HG02763 (cell line): Measurements from ENCODE around the gene SP4.
A peak's percentile ranks its signal among the peaks of the same experiment; 100 is the strongest.

Source experiments
- ATAC-seq: cut with Tn5 transposase; IDR thresholded peaks from one replicate; pipeline ENCODE4 v1.9.1; 2021; ENCODE audit warnings: mild to moderate bottlenecking, moderate library complexity; ENCODE audit not compliant: unreplicated experiment

The SP4 gene

DNA sequence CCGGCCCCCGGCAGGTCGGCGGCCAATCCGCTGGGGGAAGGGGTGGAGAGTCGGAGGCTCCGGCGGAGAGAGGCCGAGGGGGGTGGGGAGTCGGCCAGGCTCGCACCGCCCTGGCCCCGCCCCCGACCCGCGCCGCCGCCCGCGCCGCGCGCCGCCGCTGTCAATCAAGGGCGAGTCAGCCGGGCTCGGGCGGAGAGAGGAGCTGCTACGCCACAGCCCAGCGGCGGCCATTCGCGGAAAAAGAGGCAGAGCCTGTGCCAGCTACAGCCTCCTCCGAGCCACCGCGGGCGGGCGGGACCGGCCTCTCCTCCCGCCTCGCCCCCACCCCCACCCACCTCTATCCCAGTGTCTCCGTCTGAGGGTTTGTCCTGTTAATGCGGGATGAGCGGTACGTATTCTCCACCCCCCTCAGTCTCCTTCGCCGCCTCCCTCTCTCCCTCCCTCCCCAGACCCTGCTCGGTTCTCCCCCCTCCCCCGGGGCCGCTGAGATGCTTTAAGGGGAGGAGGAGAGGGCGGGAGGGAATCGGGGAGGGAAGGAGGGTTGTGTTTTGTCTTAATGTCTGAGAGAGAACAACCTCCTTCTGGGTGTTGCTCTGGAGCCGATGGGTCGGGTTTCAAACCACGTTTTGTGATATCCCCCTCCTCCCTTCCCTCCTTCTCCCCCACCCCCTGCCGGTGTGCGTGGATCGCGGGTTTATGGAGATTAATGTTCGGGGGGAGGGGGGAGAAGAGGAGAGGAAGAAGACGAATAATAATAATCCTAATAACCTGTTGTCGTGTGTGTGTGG is at the start of gene SP4:
SP4 (plus strand) TSS at position 213 of the 788 bp plus-strand sequence; CDS start at position 382, 169 bp downstream.
- ATAC-seq: peak; percentile 59

- ATAC-seq: peak; percentile 80
These were observed 44.4 kb upstream of the SP4 start for GRCh38 chr7:21383227-21384220.

DNA sequence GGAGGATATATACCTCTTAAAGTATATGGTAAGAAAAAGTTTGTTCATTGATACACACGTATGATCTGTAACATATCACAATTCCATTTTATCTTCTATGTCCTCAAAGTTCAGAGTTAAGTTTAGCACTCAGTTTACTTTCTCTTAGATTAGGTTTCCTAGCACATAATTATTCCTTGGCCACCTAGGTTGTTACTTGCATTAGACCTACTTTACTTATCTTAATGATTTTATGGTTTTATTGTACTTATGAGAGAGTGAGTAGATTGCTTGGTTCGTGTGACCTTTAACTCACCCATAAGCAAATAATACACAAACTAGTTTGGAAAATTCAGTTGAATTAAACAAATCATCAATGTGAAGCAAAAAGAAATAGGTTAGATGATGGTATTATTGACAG is 33.9 kb upstream of the SP4 start:
- no peak for ATAC-seq

- no peak for ATAC-seq
These were observed 25.9 kb upstream of the SP4 start for GRCh38 chr7:21401944-21402343.

DNA sequence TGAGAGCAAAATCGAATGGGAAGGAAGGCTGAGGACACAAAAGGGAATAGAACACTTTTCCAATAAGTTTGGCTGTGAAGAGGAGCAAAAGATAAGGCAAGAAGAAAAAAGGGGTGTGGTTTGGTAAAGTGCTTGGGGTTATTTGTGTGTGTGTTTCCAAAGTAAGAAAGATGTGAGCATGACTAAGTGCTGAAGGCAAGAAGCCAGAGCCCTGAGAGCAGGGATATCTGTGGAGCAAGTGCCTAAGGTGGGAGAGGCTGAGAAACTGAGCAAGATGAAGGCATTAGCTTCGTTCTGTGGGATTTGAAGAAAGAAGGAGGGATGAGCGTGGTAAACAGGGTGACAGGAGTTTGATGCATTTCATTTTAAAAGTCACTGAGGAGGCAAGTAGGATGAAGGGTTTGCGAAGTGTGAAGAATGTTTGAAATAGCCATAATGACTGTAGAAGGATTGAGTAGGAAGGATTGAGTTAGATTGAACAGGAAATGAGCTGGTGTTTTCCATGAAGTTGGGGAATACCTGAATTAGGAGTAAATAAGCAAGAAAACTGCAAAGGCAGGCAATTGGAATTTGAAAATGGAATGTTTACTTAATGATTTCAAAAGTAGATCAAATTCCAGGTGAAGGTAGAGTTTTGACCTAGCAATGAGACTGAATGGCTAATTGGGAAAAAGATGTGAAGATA is 19.9 kb upstream of the SP4 start:
- no peak for ATAC-seq

- no peak for ATAC-seq
These were observed 19.4 kb upstream of the SP4 start for GRCh38 chr7:21408481-21408820.

- ATAC-seq: peak; percentile 76
These were observed 15.5 kb upstream of the SP4 start for GRCh38 chr7:21412410-21412851.

GRCh38 chr7:21412957-21413356 is 14.9 kb upstream of the SP4 start:
- ATAC-seq: no peak

GRCh38 chr7:21413502-21413901 is 14.4 kb upstream of the SP4 start:
- ATAC-seq: no peak

GRCh38 chr7:21414795-21415393 is 13.0 kb upstream of the SP4 start:
- no peak for ATAC-seq

GRCh38 chr7:21417647-21418046 is 10.2 kb upstream of the SP4 start:
- ATAC-seq: no peak

DNA sequence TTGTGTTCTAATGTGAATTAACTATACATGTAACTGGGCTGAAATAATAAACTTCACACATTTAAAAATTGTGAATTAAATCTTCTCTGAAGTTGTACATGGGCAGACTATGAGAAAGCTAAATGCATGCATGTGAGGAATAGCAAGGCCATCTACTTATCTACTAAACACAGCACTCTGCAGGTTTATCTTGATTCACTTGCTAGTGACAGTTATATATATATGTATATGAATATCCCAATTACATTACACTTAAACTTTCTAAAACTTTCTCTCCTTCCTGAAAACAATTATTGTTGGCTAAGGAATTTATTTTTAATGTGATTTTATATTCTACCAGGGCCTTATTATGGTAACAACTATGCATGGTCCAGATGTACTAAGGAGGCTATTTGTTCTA is 5.1 kb upstream of the SP4 start:
- ATAC-seq: no peak

- no peak for ATAC-seq
These were observed 2.6 kb upstream of the SP4 start for GRCh38 chr7:21425290-21425689.

- ATAC-seq: no peak
These were observed 1.3 kb upstream of the SP4 start for GRCh38 chr7:21426286-21427181.

- ATAC-seq: peak; percentile 79
These were observed 557 bp upstream of the SP4 start for GRCh38 chr7:21427182-21427870.

GRCh38 chr7:21428659-21428941 is 717 bp downstream of the SP4 start:
- ATAC-seq: no peak

- ATAC-seq: no peak
These were observed 1.1 kb downstream of the SP4 start for GRCh38 chr7:21429021-21429420.

DNA sequence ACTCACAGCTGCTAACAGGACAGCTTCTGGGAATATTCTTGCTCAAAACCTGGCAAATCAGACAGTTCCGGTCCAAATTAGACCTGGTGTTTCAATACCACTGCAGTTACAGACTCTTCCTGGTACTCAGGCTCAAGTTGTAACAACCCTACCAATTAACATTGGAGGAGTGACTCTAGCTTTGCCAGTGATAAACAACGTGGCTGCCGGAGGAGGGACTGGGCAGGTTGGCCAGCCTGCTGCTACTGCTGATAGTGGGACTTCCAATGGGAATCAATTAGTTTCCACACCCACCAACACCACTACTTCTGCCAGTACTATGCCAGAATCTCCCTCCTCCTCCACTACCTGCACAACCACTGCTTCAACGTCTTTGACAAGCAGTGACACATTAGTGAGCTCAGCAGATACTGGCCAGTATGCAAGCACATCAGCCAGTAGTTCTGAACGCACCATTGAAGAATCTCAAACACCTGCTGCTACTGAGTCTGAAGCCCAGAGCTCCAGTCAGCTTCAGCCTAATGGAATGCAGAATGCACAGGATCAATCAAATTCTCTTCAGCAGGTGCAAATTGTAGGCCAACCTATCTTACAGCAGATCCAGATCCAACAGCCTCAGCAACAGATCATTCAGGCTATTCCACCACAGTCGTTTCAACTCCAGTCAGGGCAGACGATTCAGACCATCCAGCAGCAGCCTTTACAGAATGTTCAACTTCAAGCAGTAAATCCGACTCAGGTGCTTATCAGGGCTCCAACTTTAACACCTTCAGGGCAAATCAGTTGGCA is 2.1 kb downstream of the SP4 start:
- no peak for ATAC-seq

DNA sequence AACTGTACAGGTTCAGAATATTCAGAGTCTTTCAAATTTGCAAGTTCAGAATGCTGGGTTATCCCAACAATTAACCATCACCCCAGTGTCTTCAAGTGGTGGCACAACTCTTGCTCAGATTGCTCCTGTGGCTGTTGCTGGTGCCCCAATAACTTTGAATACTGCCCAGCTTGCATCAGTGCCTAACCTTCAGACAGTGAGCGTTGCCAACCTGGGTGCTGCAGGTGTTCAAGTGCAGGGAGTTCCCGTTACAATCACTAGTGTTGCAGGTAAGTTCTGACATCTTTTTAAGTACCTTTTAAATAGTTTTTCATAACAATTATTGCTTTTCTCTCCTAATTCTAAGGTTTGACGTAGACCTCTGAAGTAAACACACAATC is 2.7 kb downstream of the SP4 start:
- no peak for ATAC-seq
